Prostate gland (tissue), 2 donors: ENCODE results near the gene LIPE. TPM values are rescaled to one million over a fixed set of nuclear protein-coding genes. Genes with fewer than 3 reads are reported as not detected.
A peak's percentile ranks its signal among the peaks of the same experiment; 100 is the strongest.

ENCODE experiments used
- DNase-seq: peaks from one replicate; pipeline ENCODE4 v3.0.0-alpha.2; 2019; ENCODE audit warnings: low spot score
- H3K27ac ChIP-seq, 2 donors: fragments of 200-600 bp; sonication (generic); 2 replicates each; pipeline ENCODE4 v1.5.1; 2017 to 2019
- H3K27me3 ChIP-seq: fragments of 200-600 bp; sonication (generic); replicated peaks from 2 replicates; pipeline ENCODE4 v1.5.1; 2019; ENCODE audit not compliant: insufficient read depth
- H3K36me3 ChIP-seq, 2 donors: fragments of 200-600 bp; sonication (generic); 1 replicate in 1 of 2; 2 replicates in 1 of 2; pipeline versions ENCODE4 v1.5.1 to v1.8.1; 2017 to 2019
- H3K4me1 ChIP-seq: fragments of 200-600 bp; sonication (generic); replicated peaks from 2 replicates; pipeline ENCODE4 v1.5.1; 2019
- H3K4me3 ChIP-seq, 2 donors: fragments of 200-600 bp; sonication (generic); 2 replicates each; pipeline ENCODE4 v1.5.1; 2017 to 2019
- H3K9me3 ChIP-seq: fragments of 200-600 bp; sonication (generic); 2 replicates; pipeline ENCODE4 v1.5.1; 2017
- POLR2A ChIP-seq: fragments of 450-650 bp; IDR thresholded peaks from one replicate; pipeline ENCODE4 v1.6.1; 2016; ENCODE audit warnings: antibody characterized with exemption, mild to moderate bottlenecking
- POLR2AphosphoS5 ChIP-seq: sonication (generic); formaldehyde crosslinking; IDR thresholded peaks from one replicate; pipeline ENCODE4 v1.6.1; 2017; ENCODE audit warnings: antibody characterized with exemption
- WGBS: methylation state at CpG from one replicate; pipeline ENCODE4 v1.1.5; 2018; 5-methylcytosine and 5-hydroxymethylcytosine counted together
- intact Hi-C: fragments of 100-400 bp; cut with DNase I; formaldehyde crosslinking; loops from one replicate; pipeline ENCODE4 v1.14.2; 2022
- total RNA-seq, 2 donors: library from RNA; depleted of rRNA; stranded (reverse); fragments of >200 nt; gene quantifications; one replicate each; pipeline ENCODE4 v1.1.0, GENCODE V29; 2016
- TF ChIP-seq, protein P1 (sequence below), 4 experiments: fragments of 200-600 bp in 2 of 4; fragments of 450-650 bp in 2 of 4; sonication (generic) in 2 of 4; IDR thresholded peaks; 1 replicate in 3 of 4; 2 replicates in 1 of 4; pipeline ENCODE4 v1.5.1; 2016 to 2019; ENCODE audit warnings: antibody characterized with exemption in 4 of 4, mild to moderate bottlenecking in 2 of 4, moderate library complexity in 2 of 4

LIPE gene
- total RNA-seq, 2 donors from 2014 or later: 10.2 to 24.8 TPM

DNA sequence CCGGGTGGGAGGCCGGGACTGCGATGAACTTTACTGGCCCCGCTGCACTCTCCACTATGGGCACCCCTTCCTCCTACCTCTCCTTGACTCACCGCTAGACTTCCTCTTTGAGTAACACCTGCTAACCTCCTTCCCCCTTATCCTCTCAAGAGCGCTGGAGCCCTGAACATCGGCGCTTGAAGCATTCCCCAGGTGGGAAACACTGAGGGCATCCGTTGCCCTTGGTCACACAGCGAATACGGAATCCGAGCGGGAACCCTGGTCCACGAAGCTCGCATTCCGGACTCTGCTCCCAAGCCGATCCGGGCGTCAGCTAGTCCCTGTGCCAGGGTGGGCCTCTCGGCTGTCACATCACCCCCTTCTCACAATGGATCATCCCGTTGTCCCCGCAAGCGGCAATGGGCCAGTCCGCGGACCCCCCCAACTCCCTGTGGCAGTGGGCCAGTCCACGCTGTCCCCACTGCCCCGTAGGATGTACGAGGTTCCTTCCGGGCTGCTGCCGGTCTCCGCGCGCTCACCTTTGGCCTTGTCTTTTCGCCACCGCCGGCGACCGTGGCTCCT is 4.2 kb downstream of the LIPE start:
- Histone ChIP-seq H3K9me3 (no peaks in the 10 kb centered on the region), H3K27me3 (no peaks in the 10 kb centered on the region), H3K4me3 (peak overlapping the region; percentile 38 to 46), H3K27ac (peak overlapping the region; percentile 41 to 45), H3K36me3 (no peaks in the 10 kb centered on the region), H3K4me1 (no peaks in the 10 kb centered on the region)
- DNase-seq: no peak
- 3% methylated on average over 34 of the region's 38 CpGs for WGBS
- intact Hi-C loops: no loop called here
- TF ChIP-seq, protein P1, sequence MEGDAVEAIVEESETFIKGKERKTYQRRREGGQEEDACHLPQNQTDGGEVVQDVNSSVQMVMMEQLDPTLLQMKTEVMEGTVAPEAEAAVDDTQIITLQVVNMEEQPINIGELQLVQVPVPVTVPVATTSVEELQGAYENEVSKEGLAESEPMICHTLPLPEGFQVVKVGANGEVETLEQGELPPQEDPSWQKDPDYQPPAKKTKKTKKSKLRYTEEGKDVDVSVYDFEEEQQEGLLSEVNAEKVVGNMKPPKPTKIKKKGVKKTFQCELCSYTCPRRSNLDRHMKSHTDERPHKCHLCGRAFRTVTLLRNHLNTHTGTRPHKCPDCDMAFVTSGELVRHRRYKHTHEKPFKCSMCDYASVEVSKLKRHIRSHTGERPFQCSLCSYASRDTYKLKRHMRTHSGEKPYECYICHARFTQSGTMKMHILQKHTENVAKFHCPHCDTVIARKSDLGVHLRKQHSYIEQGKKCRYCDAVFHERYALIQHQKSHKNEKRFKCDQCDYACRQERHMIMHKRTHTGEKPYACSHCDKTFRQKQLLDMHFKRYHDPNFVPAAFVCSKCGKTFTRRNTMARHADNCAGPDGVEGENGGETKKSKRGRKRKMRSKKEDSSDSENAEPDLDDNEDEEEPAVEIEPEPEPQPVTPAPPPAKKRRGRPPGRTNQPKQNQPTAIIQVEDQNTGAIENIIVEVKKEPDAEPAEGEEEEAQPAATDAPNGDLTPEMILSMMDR (IDR thresholded peaks at IDR 0.05): no peak
- no peak for TF ChIP-seq POLR2AphosphoS5
- no peak for TF ChIP-seq POLR2A

DNA sequence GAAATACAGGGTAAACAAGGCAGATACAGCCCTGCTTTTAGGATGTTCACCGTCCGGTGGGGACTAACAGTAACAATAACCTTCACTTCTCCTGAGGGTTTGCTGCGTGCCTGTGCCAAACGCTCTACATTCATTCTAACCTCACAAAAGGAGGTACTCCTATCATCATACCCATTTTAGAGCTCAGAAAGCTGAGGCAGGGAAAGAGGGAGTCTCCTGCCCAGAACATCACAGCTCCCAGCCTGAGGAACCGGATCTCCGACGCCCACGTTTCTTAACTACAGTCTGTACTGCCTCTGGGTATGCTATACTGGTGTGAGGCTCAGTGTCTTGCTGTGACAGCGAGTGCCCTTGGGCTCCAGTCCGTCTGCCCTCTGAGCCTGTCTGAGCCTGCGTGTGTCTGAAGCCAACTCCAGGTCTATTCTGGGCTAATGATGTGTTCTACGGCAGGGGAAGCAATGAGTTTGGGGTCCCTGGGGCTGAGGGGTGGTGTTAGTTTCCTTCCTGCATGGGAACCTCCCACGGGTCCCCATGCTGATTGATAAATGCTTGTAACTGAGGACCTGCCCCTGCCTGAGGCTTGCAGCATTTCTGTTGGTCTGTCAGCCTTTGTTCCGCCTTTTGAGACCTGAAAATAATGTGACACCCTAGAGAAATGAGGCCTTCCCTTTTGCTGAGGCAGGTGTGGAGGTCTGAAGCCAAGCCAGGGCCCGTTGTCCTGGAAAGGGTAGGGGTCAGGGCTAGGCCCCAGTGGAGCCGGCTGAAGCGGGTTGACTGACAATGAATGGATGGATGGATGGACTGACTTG is 4.9 kb downstream of the LIPE start:
- Histone ChIP-seq H3K4me1 (no peaks in the 10 kb centered on the region), H3K9me3 (no peaks in the 10 kb centered on the region), H3K4me3 (peak overlapping the region; percentile 38 to 46), H3K27ac (peak overlapping the region in 1 of 2 donors; percentile 41), H3K36me3 (no peaks in the 10 kb centered on the region), H3K27me3 (no peaks in the 10 kb centered on the region)
- TF ChIP-seq, protein P1 (IDR thresholded peaks at IDR 0.05): no peak
- no peak for TF ChIP-seq POLR2AphosphoS5
- DNase-seq: no peak
- WGBS: 53% methylated on average over 17 of the region's 17 CpGs
- intact Hi-C loops: no loop called here

DNA sequence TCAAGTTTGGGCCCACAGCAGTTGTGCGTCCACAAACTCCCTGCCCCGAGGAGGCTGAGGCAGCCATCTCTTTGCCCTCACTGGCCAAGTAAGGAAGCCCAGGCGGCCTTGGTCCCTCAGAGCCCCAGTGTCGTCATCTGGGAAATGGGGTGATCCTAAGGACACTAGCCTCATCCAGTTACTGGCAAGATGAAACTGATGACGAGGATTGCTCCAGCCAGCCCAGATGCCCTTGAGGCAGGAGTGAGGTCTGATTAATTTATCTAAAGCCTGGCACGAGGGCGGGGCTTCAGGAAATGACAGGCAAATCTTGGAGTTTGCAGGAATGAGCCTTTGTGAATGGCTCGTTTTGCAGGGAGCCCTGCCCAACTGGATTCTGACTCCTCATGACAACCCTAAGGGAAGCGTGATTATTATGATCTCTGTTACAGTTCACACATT is 5.6 kb downstream of the LIPE start:
- H3K9me3 ChIP-seq: no peaks in the 10 kb centered on the region
- no peak for DNase-seq
- no peak for TF ChIP-seq POLR2AphosphoS5
- TF ChIP-seq POLR2A: no peak
- TF ChIP-seq, protein P1 (IDR thresholded peaks at IDR 0.05): no peak
- H3K27ac ChIP-seq: no peak overlapping the region
- no peaks in the 10 kb centered on the region for H3K27me3 ChIP-seq
- intact Hi-C loops: no loop called here
- H3K36me3 ChIP-seq: no peaks in the 10 kb centered on the region
- H3K4me1 ChIP-seq: no peaks in the 10 kb centered on the region
- H3K4me3 ChIP-seq: no peak overlapping the region
- 69% methylated on average over 9 of the region's 9 CpGs for WGBS

DNA sequence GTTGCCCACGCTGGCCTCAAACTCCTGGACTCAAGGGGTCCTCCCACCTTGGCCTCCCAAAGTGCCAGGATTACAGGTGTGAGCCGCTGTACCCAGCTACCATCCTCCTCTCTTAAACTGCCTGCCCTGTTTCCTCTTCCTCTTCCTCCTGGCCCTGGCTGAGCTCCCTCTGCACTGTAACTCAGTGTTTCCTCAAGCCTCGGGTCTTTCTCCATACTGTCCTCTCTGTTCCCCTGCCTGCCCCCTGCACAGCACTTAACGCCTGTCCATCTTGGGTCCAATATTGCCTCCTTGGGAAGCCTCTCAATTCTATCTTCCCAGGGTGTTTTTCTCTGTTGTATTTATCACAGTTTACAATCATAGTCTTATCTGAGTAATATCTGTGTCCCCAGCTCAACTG is 6.1 kb downstream of the LIPE start:
- intact Hi-C loops: no loop called here
- H3K4me3 ChIP-seq: no peak overlapping the region

More for the DNA sequence above, 6.1 kb downstream of the LIPE start:
- Histone ChIP-seq H3K27ac (no peak overlapping the region), H3K9me3 (no peaks in the 10 kb centered on the region), H3K27me3 (no peaks in the 10 kb centered on the region), H3K4me1 (no peaks in the 10 kb centered on the region), H3K36me3 (no peaks in the 10 kb centered on the region)
- 82% methylated on average over 4 of the region's 4 CpGs for WGBS
- TF ChIP-seq, protein P1 (IDR thresholded peaks at IDR 0.05): no peak
- TF ChIP-seq POLR2A (no peak), POLR2AphosphoS5 (no peak)
- no peak for DNase-seq
